NOMO-1 treated with DMSO at 0.1 percent for 48 hours (cell line): ENCODE measurements around the gene PTPN20.
"Not testable (repeated sequence)": the region's sequence is repeated elsewhere in the genome, so short reads cannot be mapped to it uniquely, and the experiment has no call there.

Experiments
- DNase-seq: peaks from one replicate; lab custom pipeline; 2025; ENCODE audit not compliant: unreplicated experiment; lab: John Stamatoyannopoulos, UW

The PTPN20 gene, protein sequence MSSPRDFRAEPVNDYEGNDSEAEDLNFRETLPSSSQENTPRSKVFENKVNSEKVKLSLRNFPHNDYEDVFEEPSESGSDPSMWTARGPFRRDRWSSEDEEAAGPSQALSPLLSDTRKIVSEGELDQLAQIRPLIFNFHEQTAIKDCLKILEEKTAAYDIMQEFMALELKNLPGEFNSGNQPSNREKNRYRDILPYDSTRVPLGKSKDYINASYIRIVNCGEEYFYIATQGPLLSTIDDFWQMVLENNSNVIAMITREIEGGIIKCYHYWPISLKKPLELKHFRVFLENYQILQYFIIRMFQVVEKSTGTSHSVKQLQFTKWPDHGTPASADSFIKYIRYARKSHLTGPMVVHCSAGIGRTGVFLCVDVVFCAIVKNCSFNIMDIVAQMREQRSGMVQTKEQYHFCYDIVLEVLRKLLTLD

DNA sequence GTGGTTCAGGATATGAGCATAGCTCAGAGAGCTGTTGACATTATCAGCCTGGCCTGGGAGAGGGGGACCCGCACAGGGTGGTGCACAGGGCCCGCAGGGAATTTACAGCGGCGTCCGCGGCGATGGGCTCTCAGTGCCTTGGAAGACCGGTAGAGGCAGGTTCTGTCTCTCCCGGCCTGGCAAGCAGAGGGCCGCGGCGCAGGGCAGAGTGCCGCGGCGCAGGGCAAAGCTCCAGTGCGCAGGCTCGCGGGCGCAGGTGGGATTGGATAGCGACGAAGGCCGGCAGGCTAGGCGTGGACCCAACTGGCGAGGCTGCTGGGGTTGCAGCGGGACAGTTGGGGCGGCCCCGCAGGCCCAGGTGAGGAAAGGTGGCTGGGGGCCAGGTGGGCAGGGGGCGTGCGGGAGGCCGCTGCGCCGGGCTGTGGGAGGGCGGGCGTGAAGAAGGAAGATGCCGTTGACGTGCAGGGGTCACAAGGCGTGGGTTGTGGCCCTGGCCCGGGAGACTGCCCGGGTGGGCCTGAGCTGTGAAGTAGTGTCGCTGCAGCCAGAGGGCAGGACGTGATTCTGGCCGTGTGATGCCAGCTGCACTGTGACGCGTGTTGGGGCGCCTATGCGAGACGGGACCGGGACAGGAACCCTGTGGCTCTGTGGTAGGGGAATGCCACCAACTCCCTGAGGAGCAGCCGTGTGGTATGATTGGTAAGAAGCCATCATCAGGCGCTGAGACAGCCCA lies at the start of gene PTPN20:
PTPN20 (plus strand) TSS at position 285 of the 733 bp plus-strand sequence. CDS start 21,072 bp downstream, outside the sequence.
- not testable (repeated sequence) for DNase-seq

DNA sequence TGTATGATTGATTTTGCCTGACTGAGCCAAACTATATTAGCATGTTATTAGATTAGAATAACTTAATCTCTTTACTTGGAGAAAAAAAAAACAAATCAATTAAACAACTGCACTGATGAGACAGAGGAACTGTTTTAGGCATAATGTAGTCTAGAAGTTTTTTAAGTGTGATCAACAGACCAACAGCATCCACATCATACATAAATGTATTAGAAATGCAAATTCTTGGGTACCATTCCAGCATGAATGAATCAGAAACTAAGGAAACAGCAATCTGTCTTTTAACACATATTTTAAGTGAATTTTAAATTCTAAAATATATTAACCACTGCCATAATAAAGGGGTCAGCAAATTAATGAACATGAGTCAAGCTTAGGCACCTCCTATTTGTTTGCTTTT lies 41.5 kb upstream of the PTPN20 start:
- DNase-seq, result not testable (repeated sequence)

DNA sequence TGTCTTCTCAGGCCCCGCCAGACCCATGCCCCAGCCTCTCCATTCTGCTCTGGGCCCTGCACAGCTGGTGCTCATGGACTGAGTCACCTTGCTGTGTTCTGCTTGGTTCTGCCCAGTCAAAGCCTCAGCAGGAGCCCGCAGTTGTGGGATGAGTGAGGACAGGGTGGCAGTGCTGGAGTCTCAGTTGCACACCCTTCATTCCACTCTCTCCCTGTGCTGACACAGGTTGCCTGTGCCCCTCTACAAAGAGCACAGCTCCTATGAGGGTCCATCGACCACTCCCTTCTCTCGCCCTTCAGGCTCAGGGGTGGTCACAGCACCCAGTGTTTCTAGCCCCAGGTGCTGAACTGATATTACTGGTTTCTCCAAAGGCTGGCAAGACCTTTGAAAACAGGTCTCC lies 39.6 kb upstream of the PTPN20 start:
- DNase-seq, result not testable (repeated sequence)

DNA sequence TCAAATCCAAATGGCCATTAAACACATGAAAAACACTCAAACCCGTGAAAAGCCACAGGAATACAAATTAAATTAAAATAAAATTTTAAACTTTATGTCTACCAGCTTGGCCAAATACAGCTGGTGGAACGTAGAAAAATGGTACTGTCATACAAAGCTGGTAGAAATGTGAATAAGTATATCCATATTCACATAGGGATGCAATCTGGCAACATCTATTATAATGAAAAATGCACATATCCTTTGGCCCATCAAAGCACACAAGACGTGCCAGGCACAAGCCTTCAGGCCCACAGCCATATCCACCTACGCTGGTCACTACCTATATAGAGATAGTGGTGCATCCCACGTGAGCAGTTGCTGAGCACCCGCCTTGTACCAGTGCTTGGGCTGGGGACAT lies 35.9 kb upstream of the PTPN20 start:
- not testable (repeated sequence) for DNase-seq

DNA sequence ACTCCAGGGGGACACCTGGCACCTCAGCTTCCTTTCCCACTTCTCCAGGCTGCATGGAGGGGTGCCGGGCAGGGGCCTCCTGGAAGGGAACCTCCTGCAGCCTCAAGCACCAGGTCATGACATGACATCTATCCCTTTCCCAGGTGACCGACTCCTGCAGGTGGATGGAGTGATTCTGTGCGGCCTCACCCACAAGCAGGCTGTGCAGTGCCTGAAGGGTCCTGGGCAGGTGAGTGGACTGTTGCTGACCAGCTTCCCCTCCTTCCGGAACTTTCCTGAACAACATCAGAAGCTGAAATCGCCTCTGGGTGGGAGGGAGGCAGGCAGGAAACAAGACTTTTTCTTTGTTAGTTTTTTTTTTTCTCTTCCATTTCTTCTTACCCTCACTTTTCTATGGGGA lies 34.5 kb upstream of the PTPN20 start:
- DNase-seq, result not testable (repeated sequence)

DNA sequence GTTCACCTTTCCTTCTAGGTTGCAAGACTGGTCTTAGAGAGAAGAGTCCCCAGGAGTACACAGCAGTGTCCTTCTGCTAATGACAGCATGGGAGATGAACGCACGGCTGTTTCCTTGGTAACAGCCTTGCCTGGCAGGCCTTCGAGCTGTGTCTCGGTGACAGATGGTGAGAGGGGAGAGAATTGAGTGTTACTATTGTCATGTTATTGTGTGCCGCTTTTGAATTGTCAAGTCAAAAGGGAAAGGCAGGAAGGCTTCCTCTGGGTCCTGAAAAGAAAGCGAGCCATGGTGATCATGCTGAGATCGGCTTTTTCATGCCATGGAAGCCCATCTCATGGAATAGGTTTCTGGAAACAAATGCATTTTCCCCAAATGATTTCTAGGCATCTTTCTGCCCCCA lies 32.5 kb upstream of the PTPN20 start:
- not testable (repeated sequence) for DNase-seq

DNA sequence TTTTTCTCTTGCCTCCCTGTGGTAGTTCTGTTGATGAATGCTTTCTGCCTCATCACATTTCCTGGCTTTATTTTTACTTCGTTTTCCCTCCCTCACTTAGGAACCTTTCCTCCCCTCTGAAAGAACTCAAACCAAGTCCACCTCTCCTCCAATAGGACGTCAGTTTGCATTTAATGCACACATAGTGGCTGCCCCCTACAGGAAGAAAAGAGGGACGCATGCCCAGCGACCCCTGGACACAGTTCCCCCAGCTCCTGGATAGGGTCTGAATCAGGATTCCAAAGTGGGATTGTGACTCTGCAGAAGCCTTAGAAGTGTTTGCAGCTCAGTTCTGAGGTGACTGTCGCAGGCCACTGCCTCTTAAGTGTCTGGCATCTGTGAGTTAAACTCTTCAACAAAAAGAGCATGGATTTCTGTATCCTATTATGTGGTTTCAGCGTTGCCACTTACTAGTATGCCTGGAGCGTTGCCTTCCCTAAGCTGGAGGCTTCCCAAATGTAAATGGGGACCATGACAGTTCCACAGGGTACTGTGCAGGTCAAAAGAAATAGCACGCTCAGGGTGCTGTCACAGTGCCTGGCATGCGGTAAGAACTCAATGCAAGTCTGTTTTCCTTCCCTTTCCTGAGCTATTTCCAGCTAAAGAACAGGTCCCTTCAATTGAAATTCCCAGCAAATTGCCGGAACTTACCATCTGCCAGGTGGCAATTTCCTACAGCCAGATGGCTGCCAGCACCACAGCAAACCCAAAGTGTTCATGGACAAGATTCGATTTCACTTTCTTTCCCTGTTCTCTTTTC lies 20.2 kb upstream of the PTPN20 start:
- DNase-seq, result not testable (repeated sequence)

DNA sequence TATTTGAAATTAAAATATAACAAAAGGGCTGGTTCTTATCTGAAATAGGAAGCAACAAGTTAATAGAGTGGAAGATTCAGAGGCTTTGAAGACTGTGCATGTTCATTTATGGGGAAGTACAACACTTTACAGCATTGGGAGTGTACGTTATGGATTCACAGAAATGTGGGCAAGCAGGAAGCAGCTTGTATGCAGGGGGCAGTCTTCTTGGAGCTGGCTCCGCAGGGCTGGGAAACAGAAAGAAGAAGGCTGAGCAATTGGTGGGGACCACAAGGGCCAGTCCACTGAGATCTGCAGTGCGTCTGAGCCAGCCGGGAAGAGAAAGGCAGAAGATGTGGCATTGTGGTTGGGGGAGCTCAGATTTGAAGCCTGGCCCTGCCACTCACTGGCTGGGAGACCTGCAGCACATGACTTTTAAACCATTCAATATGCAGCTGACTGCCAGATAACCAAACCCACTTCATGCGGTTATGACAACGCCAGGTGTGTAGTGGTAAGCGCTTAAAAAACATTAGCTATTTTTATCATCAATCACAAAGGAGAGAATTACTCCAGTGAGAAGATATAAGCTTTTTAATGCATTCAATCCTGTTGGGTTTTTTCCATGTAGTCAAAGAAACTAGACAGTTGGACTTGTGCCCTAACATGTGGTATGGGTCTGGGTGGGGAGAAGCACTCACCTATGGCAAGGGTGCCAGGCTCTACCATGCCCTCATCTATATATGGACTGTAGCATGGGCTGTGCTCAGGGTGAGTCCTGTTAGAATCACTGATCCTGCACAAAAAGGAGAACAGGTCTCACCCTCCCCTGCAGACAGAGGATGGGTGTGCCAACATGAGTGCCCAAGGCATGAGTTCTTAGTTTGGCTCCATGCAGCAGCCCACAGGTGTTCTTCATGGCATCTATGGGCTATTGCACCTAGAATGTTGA lies 14.2 kb upstream of the PTPN20 start:
- DNase-seq, result not testable (repeated sequence)

DNA sequence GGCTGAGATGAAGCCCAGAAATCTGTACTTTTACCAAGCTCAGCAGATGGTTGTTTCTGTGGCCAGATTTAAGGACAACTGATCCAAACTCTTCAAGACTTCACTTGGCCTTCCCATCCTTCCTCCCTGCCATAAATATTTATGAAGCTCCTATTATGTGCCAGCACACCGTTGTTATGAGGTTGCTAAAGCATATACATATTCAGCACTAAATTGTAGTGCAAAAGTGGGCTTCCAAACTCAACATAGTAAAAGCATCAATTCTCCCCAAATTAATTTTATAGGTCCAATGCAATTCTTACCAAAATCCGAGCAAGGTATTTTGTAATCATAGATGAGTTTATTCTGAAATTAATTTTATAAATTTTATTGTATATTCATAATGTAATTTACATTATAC lies 10.0 kb upstream of the PTPN20 start:
- not testable (repeated sequence) for DNase-seq

DNA sequence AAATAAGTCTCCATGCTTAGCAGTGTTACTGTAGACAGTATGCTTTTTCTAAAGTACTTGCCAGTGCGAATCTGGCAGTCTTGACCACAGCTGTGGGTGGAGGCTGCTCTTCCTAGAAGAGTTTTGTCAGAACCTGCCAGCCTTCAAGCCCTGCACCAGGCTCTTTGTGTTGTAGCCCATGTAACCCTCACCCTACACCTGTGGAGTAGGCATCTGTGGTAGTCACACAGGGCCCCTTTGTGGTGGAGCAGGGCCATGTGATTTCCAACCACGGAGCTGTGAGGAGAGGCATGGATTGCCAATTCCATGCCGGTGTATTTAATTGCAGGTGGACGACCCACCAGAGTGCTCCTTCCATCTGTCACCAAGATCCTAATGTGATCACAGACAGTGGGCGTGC lies 7.4 kb upstream of the PTPN20 start:
- DNase-seq, result not testable (repeated sequence)

DNA sequence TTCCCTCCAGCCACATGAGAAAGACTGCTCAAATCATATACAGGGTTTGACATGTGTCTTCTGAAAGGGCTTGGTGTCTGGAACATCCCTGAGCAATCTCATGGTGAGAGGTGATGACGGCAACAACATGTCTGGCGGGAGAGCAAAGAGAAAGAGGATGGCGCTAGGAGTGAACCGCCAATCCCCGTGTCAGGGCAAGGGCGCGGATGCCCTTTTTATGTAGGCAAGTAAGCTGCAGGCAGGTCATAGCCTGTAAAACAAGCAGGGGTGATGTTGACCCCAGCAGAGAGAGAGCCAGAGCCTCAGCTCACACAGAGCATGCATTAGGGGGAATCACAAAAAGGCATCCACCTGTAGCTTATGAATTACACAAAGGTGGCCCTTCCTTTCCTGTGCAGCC lies 4.9 kb upstream of the PTPN20 start:
- DNase-seq, result not testable (repeated sequence)

DNA sequence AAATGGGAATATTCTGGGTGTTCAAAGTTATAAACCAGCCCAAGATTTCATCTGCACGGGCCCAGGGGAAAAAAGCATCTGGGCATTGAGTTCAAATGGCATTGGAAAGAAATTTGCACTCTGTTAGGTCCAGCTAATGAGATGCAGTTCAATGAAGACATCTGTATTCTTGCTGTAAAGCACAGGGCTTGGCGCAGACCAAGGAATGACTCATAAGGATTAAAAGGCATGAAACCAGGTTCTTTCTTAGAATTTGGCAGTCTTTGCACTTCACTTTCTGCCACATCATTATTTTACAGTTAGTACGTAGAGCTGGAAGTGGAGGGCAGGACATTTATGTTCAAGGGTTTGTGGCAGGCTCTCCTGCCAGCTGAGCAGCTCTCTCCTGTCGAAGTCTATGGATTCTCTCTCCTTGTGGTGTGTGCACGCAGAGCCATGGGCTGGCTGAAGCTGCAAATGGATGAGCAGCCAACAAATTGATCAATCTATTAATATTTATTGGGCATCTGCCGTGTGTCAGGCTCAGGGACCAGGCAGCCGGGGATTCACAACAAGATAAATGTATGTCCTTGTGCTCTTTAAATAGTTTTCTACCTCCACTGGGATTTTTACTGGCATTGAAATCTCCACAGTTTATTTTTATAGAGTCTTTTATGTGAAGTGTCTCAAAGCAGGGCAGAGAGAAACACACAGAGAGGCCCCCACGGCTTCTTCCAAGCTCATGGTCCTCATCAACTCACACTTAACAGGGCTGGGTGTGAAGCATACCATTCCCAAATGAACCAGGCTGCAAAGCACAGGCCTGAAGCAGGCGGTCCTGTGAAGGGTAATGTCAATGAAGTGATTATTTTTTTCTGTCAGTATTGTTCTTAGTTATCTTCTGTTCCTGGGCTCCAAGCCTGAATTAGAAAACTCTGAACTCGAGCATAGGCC lies 3.8 kb upstream of the PTPN20 start:
- not testable (repeated sequence) for DNase-seq

DNA sequence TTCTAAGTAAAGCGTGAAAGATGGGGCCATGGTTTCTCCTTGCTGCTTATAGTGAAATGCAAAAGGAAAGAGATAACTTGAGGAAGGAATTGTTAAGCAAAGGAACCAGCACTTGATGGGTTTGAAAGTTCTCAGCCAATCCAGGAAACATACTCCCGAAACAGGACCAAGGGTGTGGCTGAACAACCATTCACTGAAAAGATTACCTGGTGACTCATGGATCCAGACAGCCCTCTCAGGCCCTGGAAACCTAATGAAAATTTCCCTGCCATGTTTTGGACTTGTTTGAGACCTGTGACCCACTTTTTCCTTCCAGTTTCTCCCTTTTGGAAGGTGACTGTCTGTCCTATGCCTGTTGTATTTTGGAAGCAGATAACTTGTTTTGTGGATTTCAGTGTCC lies 11.3 kb downstream of the PTPN20 start:
- DNase-seq, result not testable (repeated sequence)

DNA sequence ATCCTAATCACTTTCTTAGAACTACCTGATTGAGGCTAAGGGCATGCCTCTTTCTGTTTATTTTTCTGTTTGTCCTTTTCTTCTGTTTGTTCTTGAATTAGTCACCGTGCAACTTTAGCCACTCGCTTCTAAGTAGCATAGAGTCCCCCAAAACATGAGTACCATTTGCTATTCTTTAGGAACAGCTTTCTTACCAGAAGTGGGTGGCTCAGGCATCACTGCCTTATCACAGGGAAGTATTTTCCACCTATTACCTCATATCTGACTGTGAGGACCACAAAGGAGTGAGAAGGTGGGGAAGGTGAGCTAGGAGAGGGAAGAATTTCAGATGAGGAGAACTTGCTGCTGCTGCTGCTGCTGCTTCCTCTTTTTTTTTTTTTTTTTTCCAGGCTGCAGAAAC lies 13.9 kb downstream of the PTPN20 start:
- DNase-seq, result not testable (repeated sequence)

DNA sequence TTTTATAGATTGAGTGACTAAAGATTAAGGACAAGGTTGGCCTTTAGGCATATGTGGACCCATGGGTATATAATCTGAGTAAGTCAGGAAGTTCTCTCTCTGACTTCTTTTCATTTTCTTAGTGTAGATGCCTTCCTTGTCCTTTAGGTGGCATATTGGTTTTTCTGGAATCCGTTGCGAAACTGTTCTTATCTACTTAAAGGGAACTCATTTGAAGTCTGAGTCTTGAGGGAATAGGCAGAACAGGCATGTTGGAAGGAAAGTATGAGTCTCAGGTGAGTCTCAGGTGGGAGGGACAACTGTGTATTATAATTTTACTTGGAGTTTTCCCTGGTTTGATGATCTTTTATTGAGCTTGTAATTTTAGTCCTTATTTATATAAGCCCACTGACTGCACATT lies 14.6 kb downstream of the PTPN20 start:
- not testable (repeated sequence) for DNase-seq

DNA sequence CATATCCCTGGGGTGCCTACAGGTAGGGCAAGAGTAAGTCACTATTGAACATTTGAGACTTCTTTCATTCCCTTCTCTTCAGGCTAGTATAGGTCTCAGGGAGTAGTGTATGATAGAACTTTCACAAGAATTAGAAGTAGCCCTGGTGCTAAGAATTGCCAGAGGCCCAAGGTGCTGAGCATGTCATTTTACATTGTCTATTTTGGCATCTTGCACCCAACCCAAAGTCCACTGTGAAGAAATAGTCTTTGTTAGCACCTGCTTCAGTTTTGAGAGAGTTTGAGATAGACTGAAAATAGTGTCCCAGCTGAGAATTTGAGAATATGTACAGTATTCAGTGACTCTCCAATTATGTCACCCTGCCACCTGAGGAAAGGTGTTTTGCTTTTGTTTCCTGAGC lies 17.6 kb downstream of the PTPN20 start:
- not testable (repeated sequence) for DNase-seq

DNA sequence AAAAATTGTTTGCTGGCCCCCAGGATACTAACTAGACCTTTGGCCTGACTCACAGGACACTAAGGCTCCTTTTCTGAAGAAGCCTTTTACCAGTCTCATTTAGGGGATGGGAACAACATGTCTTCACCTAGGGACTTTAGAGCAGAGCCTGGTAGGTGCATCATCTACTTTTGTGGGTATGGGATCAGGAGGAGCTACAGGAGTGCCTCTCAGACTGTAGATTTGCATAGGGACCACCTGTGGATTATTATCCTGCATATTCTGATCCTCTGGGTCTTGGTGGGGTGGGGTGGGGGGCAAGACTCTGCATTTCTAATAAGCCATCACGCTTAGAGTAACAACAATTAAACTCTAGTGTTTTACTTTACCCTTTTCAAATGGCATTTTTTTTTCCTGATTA lies 21.2 kb downstream of the PTPN20 start:
- not testable (repeated sequence) for DNase-seq

DNA sequence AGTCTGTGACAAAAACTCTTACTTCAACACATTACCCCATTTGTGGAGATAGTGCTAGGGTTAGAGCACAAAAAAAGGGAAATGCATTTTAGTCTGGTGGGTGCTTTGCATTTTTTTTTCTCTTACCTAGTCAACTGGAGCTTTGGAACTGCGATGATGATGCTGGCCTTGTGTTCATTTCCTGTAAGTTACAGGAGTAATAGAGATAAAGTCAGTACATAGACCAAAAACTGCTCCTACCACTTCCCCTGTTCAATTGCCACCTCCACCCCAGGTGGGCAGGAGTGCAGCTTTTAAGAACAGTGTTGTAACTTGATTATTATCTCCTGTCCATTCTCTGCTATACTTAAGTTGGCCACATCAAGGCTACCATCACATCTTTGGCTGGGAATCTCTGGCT lies 29.9 kb downstream of the PTPN20 start:
- DNase-seq, result not testable (repeated sequence)
